Transverse colon (tissue), 3 donors: ENCODE results near the gene GBE1.

ENCODE experiments used
- EP300 ChIP-seq: sonication (generic); formaldehyde crosslinking; IDR thresholded peaks from one replicate; pipeline ENCODE4 v1.6.1; 2017; ENCODE audit warnings: antibody characterized with exemption, low read depth
- POLR2A ChIP-seq: fragments of 450-650 bp; IDR thresholded peaks from one replicate; pipeline ENCODE4 v1.6.1; 2016; ENCODE audit warnings: antibody characterized with exemption, mild to moderate bottlenecking, moderate library complexity
- TF ChIP-seq, protein P1 (sequence below), 5 experiments: fragments of 200-600 bp in 3 of 5; fragments of 450-650 bp in 2 of 5; sonication (generic) in 3 of 5; IDR thresholded peaks; 1 replicate in 2 of 5; 2 replicates in 3 of 5; pipeline ENCODE4 v1.5.1; 2016 to 2017; ENCODE audit warnings: antibody characterized with exemption in 5 of 5, inconsistent platforms in 3 of 5, mild to moderate bottlenecking in 2 of 5, moderate library complexity in 1 of 5

DNA sequence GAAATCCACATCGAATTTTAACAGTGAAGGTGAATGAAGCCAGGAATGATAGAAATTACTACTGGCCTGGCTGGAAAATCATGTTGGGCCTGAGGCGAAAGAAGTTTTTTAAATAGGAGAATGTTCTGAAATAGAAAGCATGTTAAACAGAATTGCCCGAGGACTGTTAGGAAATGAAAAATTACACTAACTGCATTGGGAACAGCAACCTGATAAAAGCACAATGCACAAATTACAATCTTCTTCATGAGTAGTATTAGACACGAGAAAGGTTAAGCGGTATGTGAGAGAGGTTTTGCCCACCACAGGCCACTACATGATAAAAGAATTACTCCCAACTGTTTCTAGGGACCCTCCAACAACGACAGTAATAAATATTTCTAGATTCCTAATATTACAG is 18.9 kb downstream of the GBE1 start:
- TF ChIP-seq, protein P1, sequence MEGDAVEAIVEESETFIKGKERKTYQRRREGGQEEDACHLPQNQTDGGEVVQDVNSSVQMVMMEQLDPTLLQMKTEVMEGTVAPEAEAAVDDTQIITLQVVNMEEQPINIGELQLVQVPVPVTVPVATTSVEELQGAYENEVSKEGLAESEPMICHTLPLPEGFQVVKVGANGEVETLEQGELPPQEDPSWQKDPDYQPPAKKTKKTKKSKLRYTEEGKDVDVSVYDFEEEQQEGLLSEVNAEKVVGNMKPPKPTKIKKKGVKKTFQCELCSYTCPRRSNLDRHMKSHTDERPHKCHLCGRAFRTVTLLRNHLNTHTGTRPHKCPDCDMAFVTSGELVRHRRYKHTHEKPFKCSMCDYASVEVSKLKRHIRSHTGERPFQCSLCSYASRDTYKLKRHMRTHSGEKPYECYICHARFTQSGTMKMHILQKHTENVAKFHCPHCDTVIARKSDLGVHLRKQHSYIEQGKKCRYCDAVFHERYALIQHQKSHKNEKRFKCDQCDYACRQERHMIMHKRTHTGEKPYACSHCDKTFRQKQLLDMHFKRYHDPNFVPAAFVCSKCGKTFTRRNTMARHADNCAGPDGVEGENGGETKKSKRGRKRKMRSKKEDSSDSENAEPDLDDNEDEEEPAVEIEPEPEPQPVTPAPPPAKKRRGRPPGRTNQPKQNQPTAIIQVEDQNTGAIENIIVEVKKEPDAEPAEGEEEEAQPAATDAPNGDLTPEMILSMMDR (IDR thresholded peaks at IDR 0.05), result no peak
- TF ChIP-seq EP300 (no peak), POLR2A (no peak)
